Measurements from ENCODE around the gene XPR1.
A peak's percentile ranks its signal among the peaks of the same experiment; 100 is the strongest.

The XPR1 gene

GRCh38 chr1:180919183-180919700 lies 287.4 kb downstream of the XPR1 start:
- DNase-seq, result no peak

DNA sequence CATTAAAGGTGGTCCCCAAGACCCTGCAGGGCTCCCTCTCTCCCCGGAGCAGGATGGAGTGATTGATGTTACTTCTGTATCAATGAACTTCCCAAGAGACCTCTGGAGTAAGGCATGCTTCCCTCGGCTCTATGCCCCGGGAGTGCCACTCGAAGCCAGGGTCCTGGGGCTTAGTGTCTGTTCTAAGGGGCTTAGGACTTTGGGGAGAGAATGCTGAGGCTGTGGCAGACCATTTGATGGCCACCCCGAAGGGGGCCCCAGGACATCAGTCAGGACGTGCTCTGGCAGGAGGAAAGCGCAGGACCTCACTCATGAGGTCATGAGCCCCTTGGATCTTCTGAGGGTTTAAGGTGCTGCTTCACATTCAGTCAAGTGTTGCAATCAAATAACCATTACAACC lies 288.4 kb downstream of the XPR1 start:
- DNase-seq, result no peak

GRCh38 chr1:180920702-180921101 lies 288.9 kb downstream of the XPR1 start:
- no peak for DNase-seq

GRCh38 chr1:180921386-180921785 lies 289.6 kb downstream of the XPR1 start:
- DNase-seq, result no peak

GRCh38 chr1:180921891-180922630 lies 290.2 kb downstream of the XPR1 start:
- DNase-seq, result no peak

DNA sequence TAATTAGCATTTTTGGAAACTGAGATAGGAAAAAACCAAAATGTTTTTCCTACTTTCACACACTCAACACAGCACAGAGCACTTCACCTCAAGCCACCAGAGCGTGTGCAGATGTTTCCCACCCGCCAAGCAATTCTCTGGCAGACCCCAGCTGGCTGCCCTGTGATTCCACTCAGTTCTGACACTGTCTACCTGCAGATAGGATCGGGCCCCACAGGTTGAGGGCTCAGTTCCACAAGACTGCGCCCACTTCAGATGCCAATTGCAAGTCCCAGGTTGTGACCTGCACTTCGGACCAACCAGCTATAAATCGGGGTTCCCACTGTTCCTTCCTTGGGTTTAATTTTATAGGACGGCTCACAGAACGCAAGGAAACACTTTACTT lies 290.8 kb downstream of the XPR1 start:
- DNase-seq, result no peak

- no peak for DNase-seq
These were observed 291.4 kb downstream of the XPR1 start for GRCh38 chr1:180923021-180923841.

DNA sequence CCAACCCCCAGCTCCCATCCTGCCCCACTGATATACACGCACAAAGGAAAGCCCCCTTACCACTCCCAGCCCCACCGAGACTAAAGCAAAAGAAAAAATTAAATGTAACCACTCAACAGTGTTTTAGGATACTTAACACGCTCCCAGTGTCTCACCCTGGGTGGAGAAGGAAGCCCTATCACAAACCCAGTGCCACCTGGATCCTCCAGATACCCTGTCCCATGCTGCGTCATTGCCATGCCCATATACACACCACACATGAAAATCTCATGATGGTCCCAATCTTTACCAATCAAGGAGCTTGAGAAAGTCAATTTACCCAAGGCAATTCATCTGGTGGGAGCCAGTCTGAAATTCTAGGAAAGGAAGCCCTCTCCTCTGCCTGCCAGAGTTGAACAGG lies 292.1 kb downstream of the XPR1 start:
- DNase-seq, result no peak

DNA sequence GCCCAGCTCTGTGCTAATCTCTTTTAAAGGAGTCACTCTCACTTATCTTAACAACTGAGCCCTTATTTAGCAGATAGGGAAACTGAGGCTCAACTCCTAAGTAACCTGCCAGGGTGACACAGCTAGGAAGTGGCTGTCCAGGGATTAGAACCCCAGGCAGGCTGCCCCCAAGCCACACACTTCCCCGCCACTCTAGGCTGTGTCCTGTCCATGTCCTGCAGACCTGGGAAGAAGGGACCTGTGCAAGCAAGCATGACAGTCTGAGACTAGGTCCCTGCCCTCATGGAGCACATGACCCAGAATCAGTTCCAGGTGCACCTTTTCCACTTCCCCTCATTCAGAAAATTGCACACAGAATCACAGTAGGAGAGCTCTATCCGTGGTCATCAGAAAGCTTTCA lies 293.1 kb downstream of the XPR1 start:
- DNase-seq, result no peak

DNA sequence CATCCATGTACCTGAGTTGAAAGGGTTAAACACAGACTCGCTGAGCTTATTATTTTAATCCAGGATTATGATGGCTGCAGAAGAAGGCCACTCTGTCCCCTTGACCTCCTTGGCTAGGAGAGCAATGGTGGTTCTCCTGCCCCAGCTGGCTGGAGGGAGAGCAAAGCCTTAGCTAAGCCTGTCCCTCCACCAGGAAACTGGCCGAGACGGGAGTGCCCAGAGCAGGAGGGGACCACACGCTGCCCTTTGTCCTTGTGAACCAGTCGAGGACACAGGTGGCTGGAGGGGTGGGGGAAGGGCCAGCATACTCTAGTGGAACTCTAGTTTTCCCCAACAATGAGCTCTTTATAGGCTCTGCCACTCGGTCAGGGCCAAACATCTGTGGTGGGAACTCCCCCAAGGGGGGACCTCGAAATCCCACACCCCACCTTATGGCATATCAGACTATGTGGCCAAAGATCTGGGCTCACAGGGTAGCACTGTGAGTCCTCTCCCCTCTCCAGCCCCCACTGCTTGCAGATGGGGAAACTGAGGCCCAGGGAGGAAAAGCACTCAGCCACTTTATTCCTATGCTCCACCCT lies 293.7 kb downstream of the XPR1 start:
- no peak for DNase-seq

GRCh38 chr1:180926164-180926981 lies 294.6 kb downstream of the XPR1 start:
- peak; percentile 35 to 53 for DNase-seq

- DNase-seq, result no peak
These were observed 295.5 kb downstream of the XPR1 start for GRCh38 chr1:180927348-180927747.

GRCh38 chr1:180927841-180928240 lies 296.0 kb downstream of the XPR1 start:
- DNase-seq, result no peak

DNA sequence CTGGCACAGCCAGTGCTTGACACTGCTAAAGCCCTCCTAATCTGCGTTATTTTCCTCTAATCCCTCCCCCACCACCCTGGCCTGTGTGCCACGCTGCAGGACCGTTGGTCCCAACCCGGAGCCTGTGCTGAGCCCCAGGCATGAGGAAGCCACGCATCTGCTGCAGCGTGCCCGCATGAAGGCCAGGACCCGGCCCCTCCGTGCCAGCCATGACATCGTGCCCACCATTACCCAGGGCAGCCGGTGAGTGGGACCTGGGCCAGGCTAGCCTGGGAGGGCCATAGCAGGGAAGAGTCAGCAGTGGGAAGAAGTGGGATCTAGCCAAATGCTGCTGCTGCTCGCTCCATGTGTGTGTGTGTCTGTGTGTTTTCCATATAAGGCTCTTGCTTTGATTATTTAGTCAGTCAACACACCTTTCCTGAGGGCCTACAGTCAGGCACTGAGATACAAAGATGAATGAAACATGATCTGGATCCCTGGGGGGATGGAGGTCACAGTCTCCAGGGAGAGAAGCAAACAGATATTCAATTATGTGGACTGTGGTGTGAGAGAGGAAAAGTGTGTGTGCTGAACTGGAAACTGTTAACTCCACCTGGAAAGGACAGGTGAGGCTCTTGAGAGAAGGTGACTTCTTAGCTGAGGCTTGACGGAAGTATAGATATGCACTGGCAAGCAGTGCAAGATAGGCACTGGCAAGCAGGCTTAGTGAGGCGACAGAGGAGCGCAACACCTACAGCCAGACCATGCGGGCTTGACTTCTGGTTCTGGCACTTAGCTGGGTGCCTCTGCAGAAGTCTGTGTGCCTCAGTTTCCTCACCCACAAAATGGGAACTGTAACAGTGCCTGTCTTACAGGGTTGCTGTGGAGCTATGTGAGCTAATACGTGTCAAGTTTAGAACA lies 296.8 kb downstream of the XPR1 start:
- DNase-seq, result no peak

- no peak for DNase-seq
These were observed 297.6 kb downstream of the XPR1 start for GRCh38 chr1:180929389-180929788.

- DNase-seq, result no peak
These were observed 298.9 kb downstream of the XPR1 start for GRCh38 chr1:180930687-180931086.

DNA sequence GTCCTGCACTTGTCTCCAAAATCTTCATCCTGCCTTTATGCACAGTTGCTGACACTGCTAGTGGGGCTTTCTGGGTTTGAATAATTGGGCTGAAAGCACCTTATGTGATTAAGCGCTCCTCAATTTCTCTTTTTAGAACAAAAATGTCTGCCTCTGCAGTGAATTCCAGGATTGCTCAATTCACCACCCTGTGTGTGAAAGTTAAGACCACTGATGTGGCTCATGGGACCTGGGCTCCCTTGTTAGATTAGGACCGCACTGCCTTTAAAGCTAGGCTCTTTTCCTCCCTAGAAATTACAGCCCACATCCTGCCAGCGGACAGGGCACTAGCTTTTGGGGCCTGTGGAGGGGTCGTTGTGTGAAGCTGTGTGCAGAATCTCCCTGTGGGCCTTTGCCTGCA lies 299.7 kb downstream of the XPR1 start:
- no peak for DNase-seq

- DNase-seq, result no peak
These were observed 300.6 kb downstream of the XPR1 start for GRCh38 chr1:180932378-180932777.

GRCh38 chr1:180933141-180933540 lies 301.3 kb downstream of the XPR1 start:
- DNase-seq, result no peak

DNA sequence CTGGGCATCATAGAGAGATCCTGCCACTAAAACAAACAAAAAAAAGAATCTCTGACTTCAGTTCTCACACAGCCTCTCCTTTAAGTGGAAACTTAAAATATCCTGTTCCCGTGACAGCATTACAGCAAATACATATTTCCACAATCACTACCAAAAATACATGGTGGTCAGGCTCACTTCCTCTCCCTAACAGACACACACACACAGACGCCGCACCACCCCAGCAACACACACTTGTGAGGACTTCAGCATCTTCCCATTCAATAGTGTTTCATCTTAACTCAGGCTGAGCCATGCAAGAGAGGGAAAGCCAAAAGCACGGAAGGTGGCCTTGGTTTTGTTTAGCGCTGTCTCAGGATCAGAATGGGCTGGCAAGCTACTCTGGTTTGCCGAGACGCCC lies 302.7 kb downstream of the XPR1 start:
- DNase-seq, result no peak

DNA sequence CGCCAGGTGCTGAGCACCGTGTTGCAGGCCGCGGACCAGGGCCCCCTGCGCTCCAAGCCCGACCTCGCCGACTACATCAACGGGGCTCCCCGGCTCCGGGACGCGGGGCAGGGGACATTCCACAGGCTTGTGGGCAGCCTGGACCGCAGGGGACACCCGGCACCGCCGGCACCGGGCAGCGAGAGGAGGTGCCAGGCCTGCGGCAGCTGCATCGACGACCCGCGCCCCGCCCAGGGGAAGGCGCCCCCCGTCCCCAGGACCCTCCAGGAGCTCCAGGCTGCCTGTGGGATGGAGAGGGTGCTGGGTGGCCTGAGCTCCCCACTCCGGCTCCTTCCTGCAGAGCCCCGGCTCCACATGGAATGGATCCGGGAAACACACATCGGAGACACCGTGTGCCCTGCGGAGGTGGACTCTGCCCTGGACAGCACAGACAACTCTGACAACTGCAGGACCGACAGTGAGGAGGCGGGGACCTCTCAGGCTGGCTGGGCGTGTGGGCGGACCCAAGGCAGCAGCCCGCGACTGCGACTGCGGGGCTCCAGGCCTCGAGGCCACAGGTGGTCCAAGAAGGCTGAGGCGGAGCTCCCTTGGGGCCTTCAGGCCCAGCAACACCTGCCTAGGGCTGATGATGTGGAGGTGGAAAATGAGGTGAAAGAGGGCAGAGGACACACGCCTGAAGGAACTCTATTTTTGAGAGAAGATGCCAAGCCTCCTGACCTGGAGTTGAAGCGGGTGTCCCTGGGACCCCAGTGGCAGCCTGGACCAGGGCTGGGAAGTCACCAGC lies 303.7 kb downstream of the XPR1 start:
- DNase-seq, result no peak
